ENCODE measurements around the gene CASKIN1. TPM values are rescaled to one million over a fixed set of nuclear protein-coding genes. Genes with fewer than 3 reads are reported as not detected.

Gene CASKIN1
- total RNA-seq, 1 experiment from 2014 or later, result 4.5 TPM

DNA sequence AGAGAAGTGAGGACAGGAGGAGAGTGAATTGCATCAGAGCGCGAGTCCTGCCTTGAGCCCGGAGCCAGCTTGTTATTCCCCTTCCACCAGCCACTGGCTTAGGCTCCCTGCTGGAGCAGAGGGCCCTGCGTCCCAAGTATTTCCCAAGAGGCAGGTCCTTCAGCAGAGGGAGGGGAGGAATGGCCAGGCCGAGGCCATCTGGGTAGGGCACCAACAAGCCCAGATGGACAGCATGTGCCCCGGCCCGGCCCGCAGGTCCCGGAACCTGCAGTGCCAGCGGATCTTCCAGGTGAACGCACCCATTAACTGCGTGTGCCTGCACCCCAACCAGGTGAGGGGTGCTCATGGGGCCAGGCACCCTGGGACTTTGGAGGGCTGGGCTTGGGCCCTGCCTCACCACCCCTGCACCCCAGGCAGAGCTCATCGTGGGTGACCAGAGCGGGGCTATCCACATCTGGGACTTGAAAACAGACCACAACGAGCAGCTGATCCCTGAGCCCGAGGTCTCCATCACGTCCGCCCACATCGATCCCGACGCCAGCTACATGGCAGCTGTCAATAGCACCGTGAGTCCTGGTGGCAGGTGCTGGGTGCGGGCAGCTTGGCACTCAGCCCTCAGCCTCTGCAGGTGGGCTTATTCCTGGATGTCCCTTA lies 10.5 kb upstream of the CASKIN1 start:
- Histone ChIP-seq H3K9me3 (ENCODE audit: control insufficient read depth, insufficient read depth, low read depth, low read length) (no peaks in the 10 kb centered on the region), H3K27ac (ENCODE audit: low read length) (peak overlapping the region; percentile 91), H3K36me3 (ENCODE audit: control insufficient read depth, insufficient read depth, low read length) (no peaks in the 10 kb centered on the region; the same call in 1 of the 2 replicates), H3K4me3 (ENCODE audit: low read depth in 2 of 2, low read length in 2 of 2) (peak overlapping the region; percentile 61 to 73), H3K4me1 (ENCODE audit: control insufficient read depth, insufficient read depth, low read length) (peaks cover 24% of the 10 kb centered on the region), H3K27me3 (ENCODE audit: control insufficient read depth, insufficient read depth, low read length) (no peaks in the 10 kb centered on the region)
- CTCF ChIA-PET, result no interaction called here
- no peak for ATAC-seq
- no peak for TF ChIP-seq TCF7L2 (IDR thresholded peaks at IDR 0.05; ENCODE audit: low read depth, low read length)
- TF ChIP-seq, protein P1, sequence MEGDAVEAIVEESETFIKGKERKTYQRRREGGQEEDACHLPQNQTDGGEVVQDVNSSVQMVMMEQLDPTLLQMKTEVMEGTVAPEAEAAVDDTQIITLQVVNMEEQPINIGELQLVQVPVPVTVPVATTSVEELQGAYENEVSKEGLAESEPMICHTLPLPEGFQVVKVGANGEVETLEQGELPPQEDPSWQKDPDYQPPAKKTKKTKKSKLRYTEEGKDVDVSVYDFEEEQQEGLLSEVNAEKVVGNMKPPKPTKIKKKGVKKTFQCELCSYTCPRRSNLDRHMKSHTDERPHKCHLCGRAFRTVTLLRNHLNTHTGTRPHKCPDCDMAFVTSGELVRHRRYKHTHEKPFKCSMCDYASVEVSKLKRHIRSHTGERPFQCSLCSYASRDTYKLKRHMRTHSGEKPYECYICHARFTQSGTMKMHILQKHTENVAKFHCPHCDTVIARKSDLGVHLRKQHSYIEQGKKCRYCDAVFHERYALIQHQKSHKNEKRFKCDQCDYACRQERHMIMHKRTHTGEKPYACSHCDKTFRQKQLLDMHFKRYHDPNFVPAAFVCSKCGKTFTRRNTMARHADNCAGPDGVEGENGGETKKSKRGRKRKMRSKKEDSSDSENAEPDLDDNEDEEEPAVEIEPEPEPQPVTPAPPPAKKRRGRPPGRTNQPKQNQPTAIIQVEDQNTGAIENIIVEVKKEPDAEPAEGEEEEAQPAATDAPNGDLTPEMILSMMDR (IDR thresholded peaks at IDR 0.05), result no peak
- TF ChIP-seq SIN3A (IDR thresholded peaks at IDR 0.05; ENCODE audit: borderline replicate concordance, insufficient read depth, low read depth, low read length), result no peak
- TF ChIP-seq, protein P2, sequence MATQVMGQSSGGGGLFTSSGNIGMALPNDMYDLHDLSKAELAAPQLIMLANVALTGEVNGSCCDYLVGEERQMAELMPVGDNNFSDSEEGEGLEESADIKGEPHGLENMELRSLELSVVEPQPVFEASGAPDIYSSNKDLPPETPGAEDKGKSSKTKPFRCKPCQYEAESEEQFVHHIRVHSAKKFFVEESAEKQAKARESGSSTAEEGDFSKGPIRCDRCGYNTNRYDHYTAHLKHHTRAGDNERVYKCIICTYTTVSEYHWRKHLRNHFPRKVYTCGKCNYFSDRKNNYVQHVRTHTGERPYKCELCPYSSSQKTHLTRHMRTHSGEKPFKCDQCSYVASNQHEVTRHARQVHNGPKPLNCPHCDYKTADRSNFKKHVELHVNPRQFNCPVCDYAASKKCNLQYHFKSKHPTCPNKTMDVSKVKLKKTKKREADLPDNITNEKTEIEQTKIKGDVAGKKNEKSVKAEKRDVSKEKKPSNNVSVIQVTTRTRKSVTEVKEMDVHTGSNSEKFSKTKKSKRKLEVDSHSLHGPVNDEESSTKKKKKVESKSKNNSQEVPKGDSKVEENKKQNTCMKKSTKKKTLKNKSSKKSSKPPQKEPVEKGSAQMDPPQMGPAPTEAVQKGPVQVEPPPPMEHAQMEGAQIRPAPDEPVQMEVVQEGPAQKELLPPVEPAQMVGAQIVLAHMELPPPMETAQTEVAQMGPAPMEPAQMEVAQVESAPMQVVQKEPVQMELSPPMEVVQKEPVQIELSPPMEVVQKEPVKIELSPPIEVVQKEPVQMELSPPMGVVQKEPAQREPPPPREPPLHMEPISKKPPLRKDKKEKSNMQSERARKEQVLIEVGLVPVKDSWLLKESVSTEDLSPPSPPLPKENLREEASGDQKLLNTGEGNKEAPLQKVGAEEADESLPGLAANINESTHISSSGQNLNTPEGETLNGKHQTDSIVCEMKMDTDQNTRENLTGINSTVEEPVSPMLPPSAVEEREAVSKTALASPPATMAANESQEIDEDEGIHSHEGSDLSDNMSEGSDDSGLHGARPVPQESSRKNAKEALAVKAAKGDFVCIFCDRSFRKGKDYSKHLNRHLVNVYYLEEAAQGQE (IDR thresholded peaks at IDR 0.05; ENCODE audit: insufficient read depth in 1 of 2, low read depth in 2 of 2, low read length in 1 of 2), result no peak
- TF ChIP-seq POLR2AphosphoS5 (IDR thresholded peaks at IDR 0.05; ENCODE audit: low read depth, low read length), result 0 out of 2 replicates have a peak, but pooled peaks have one; percentile 6
- no peak for DNase-seq (ENCODE audit: low read depth, low spot score)
- POLR2A ChIA-PET, result no interaction called here
- TSS peak; percentile 72 for BruUV-seq (replicated peaks)
- intact Hi-C loops (cut with micrococcal nuclease; ENCODE audit: unreplicated experiment), result no loop called here
- in situ Hi-C loops (cut with HindIII; ENCODE audit: low pct_unique_long_range_greater_than_20kb, low sequenced_read_pairs), result no loop called here

DNA sequence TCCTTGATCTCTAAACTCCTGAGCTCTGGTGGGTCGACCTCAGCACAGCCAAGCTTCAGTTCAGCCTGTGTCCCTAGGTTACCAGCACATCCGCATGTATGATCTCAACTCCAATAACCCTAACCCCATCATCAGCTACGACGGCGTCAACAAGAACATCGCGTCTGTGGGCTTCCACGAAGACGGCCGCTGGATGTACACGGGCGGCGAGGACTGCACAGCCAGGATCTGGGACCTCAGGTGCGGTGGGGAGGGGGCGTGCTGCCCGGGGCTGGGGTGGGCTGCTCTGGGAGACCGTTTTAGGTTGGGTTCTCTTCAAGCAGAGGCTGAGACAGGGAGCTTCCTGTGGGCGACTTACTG lies 10.0 kb upstream of the CASKIN1 start:
- Histone ChIP-seq H3K27me3 (ENCODE audit: control insufficient read depth, insufficient read depth, low read length) (no peaks in the 10 kb centered on the region), H3K4me3 (ENCODE audit: low read depth in 2 of 2, low read length in 2 of 2) (peak overlapping the region; percentile 61 to 73), H3K27ac (ENCODE audit: low read length) (peak overlapping the region; percentile 91), H3K36me3 (ENCODE audit: control insufficient read depth, insufficient read depth, low read length) (no peaks in the 10 kb centered on the region; the same call in 1 of the 2 replicates), H3K4me1 (ENCODE audit: control insufficient read depth, insufficient read depth, low read length) (peaks cover 20% of the 10 kb centered on the region), H3K9me3 (ENCODE audit: control insufficient read depth, insufficient read depth, low read depth, low read length) (no peaks in the 10 kb centered on the region)
- in situ Hi-C loops (cut with HindIII; ENCODE audit: low pct_unique_long_range_greater_than_20kb, low sequenced_read_pairs), result no loop called here
- DNase-seq (ENCODE audit: low read depth, low spot score), result no peak
- intact Hi-C loops (cut with micrococcal nuclease; ENCODE audit: unreplicated experiment), result no loop called here
- CTCF ChIA-PET, result no interaction called here
- no TSS peak for BruUV-seq (replicated peaks)
- ATAC-seq, result no peak
- POLR2A ChIA-PET, result no interaction called here
- TF ChIP-seq POLR2AphosphoS5 (IDR thresholded peaks at IDR 0.05; ENCODE audit: low read depth, low read length) (no peak), SIN3A (IDR thresholded peaks at IDR 0.05; ENCODE audit: borderline replicate concordance, insufficient read depth, low read depth, low read length) (no peak), TCF7L2 (IDR thresholded peaks at IDR 0.05; ENCODE audit: low read depth, low read length) (no peak)
- TF ChIP-seq, protein P2 (IDR thresholded peaks at IDR 0.05; ENCODE audit: insufficient read depth in 1 of 2, low read depth in 2 of 2, low read length in 1 of 2), result no peak
- TF ChIP-seq, protein P1 (IDR thresholded peaks at IDR 0.05), result no peak

All from Panc1 (cell line).